OCI-LY1 (cell line): ENCODE data around the gene SWAP70.

ENCODE experiments used
- EZH2 ChIP-seq: fragments of 200-600 bp; sonication (generic), shearing (Covaris generic); IDR thresholded peaks from 2 replicates; pipeline ENCODE4 v1.8.0; 2017; ENCODE audit warnings: borderline replicate concordance, mixed run types, mild to moderate bottlenecking, antibody characterized with exemption, low read length, moderate library complexity, mixed read lengths
- TF ChIP-seq, protein P1 (sequence below): fragments of 200-600 bp; sonication (generic), shearing (Covaris generic); IDR thresholded peaks from 2 replicates; pipeline ENCODE4 v1.5.1; 2017; ENCODE audit warnings: mild to moderate bottlenecking, antibody characterized with exemption, low read length, moderate library complexity, mixed read lengths

DNA sequence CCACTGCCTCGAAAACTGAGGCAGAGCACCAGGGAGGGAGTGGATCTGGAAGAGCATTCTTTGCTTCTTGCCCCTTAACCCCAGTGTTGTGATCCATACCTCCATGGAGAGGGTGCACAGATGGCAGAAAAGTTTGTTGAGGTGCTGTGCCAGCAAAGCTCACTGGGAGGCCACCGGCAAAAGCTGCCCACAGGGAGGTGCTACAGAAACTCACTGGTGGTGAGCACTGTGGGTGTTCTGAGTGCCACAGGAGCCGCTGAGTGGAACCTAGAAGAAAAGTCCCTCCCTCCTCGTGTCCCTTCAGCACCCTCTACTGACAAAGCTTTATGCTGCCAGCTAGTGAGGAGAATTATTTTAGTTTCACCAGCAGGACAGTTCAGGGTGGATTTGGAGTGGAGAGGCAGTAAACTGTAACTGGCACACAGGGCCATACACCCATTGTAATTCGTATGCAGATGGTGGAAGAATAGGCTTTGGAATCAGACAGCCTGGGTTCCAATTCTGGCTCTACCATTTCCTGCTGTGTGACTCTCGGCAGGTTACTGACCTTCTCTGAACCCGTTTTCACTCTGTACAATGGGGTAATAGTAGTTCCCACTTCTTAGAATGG is 84.6 kb downstream of the SWAP70 start:
- TF ChIP-seq, protein P1, sequence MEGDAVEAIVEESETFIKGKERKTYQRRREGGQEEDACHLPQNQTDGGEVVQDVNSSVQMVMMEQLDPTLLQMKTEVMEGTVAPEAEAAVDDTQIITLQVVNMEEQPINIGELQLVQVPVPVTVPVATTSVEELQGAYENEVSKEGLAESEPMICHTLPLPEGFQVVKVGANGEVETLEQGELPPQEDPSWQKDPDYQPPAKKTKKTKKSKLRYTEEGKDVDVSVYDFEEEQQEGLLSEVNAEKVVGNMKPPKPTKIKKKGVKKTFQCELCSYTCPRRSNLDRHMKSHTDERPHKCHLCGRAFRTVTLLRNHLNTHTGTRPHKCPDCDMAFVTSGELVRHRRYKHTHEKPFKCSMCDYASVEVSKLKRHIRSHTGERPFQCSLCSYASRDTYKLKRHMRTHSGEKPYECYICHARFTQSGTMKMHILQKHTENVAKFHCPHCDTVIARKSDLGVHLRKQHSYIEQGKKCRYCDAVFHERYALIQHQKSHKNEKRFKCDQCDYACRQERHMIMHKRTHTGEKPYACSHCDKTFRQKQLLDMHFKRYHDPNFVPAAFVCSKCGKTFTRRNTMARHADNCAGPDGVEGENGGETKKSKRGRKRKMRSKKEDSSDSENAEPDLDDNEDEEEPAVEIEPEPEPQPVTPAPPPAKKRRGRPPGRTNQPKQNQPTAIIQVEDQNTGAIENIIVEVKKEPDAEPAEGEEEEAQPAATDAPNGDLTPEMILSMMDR, result peak; percentile 90
- TF ChIP-seq EZH2, result no peak
